MM.1S (cell line): Measurements from ENCODE around the gene SLC51A.

Experiments used
- DNase-seq: peaks from one replicate; pipeline ENCODE4 v3.0.0-alpha.2; 2015
- H2AFZ ChIP-seq: fragments of 300-600 bp; sonication (generic); 2 replicates; pipeline ENCODE4 v1.6.0; 2016; ENCODE audit warnings: antibody characterized with exemption, low read length
- H3F3A ChIP-seq: fragments of 300-600 bp; sonication (generic); 2 replicates; pipeline ENCODE4 v1.6.1; 2016; ENCODE audit warnings: mild to moderate bottlenecking, antibody characterized with exemption, low read length, moderate library complexity, mixed read lengths; ENCODE audit not compliant: insufficient read depth
- H3K27ac ChIP-seq: fragments of 300-600 bp; sonication (generic); 2 replicates; pipeline ENCODE4 v1.5.1; 2016; ENCODE audit warnings: mild to moderate bottlenecking, low read length
- H3K27me3 ChIP-seq: fragments of 300-600 bp; sonication (generic); replicated peaks from 2 replicates; pipeline ENCODE4 v1.6.0; 2016; ENCODE audit warnings: low read length; ENCODE audit not compliant: insufficient read depth
- H3K36me3 ChIP-seq: fragments of 300-600 bp; sonication (generic); replicated peaks from 2 replicates; pipeline ENCODE4 v1.6.1; 2016; ENCODE audit warnings: mild to moderate bottlenecking, low read length, mixed read lengths; ENCODE audit not compliant: insufficient read depth
- H3K4me1 ChIP-seq: fragments of 300-600 bp; sonication (generic); 2 replicates; pipeline ENCODE4 v1.6.1; 2016; ENCODE audit warnings: low read length, mixed read lengths
- H3K4me2 ChIP-seq: fragments of 300-600 bp; sonication (generic); 2 replicates; pipeline ENCODE4 v1.6.0; 2016; ENCODE audit warnings: low read depth, low read length
- H3K4me3 ChIP-seq: fragments of 300-600 bp; sonication (generic); 2 replicates; pipeline ENCODE4 v1.5.1; 2016; ENCODE audit warnings: low read length, mixed read lengths
- H3K79me2 ChIP-seq: fragments of 300-600 bp; sonication (generic); 2 replicates; pipeline ENCODE4 v1.6.1; 2016; ENCODE audit warnings: mixed run types, low read length, mixed read lengths
- H3K9ac ChIP-seq: fragments of 300-600 bp; sonication (generic); 2 replicates; pipeline ENCODE4 v1.6.1; 2016; ENCODE audit warnings: low read length, mixed read lengths
- H3K9me2 ChIP-seq: fragments of 300-600 bp; sonication (generic); replicated peaks from 2 replicates; pipeline ENCODE4 v1.6.1; 2016; ENCODE audit warnings: mild to moderate bottlenecking, low read length, mixed read lengths; ENCODE audit not compliant: insufficient read depth
- H3K9me3 ChIP-seq: fragments of 300-600 bp; sonication (generic); replicated peaks from 2 replicates; pipeline ENCODE4 v1.6.1; 2016; ENCODE audit warnings: mild to moderate bottlenecking, low read length, mixed read lengths; ENCODE audit not compliant: insufficient read depth
- H4K20me1 ChIP-seq: fragments of 300-600 bp; sonication (generic); 2 replicates; pipeline ENCODE4 v1.6.1; 2016; ENCODE audit warnings: mild to moderate bottlenecking, low read length, moderate library complexity, mixed read lengths; ENCODE audit not compliant: insufficient read depth
- CTCF ChIP-seq: fragments of 300-600 bp; sonication (generic); IDR thresholded peaks from 2 replicates; pipeline ENCODE4 v1.5.1; 2016; ENCODE audit warnings: antibody characterized with exemption, low read length, mixed read lengths
- EZH2 ChIP-seq: fragments of 300-600 bp; sonication (generic); optimal IDR thresholded peaks from 2 replicates; pipeline ENCODE3; 2017; ENCODE audit warnings: low read depth, mild to moderate bottlenecking, antibody characterized with exemption, low read length, mixed read lengths
- EZH2phosphoT487 ChIP-seq: fragments of 300-600 bp; sonication (generic); IDR thresholded peaks from 2 replicates; pipeline ENCODE4 v1.6.1; 2018; ENCODE audit warnings: antibody characterized with exemption, low read length

The SLC51A gene

DNA sequence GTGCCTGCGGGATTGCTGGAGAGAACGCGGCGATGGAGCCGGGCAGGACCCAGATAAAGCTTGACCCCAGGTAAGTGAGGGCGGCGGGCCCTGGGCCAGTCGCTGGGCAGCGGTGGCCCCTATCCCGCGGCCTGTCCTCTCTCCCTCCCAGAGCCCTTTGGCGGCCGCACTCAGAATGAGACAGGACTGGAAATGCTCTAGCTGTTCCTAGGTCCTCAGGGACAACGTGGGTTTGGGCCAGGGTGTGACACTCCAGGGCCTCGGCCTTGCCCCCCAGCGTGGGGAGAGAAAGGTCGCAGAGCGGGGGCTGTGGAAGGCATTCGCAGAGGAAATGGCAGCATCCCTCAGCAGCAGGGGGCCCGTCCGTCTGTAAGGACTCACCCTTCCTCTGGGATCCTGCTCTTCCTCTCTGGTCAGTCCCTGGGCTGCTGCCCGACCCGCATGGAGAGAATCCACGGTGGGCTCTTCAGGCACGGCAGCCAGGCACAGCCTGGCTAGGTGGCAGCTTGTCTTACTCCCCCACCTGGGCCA is 412 bp downstream of the SLC51A start:
- Histone ChIP-seq H3K9me2 (no peaks in the 10 kb centered on the region), H3K27ac (no peak overlapping the region), H3K4me1 (peaks cover 9% of the 10 kb centered on the region; the same call in 1 of the 2 replicates), H3F3A (no peaks in the 10 kb centered on the region), H3K36me3 (no peaks in the 10 kb centered on the region), H3K9ac (no peak overlapping the region), H3K9me3 (no peaks in the 10 kb centered on the region), H3K79me2 (no peaks in the 10 kb centered on the region), H3K27me3 (0 out of 2 replicates have a peak, but pooled peaks cover 3% of the 10 kb centered on the region), H4K20me1 (no peaks in the 10 kb centered on the region), H2AFZ (no peak overlapping the region), H3K4me3 (no peak overlapping the region), H3K4me2 (no peak overlapping the region)
- no peak for DNase-seq
- TF ChIP-seq EZH2 (no peak), CTCF (no peak), EZH2phosphoT487 (no peak)

- Histone ChIP-seq H3K79me2 (no peaks in the 10 kb centered on the region), H3K9ac (no peak overlapping the region), H3K4me1 (peaks cover 9% of the 10 kb centered on the region; the same call in 1 of the 2 replicates), H3K9me3 (no peaks in the 10 kb centered on the region), H4K20me1 (no peaks in the 10 kb centered on the region), H2AFZ (no peak overlapping the region), H3K27ac (no peak overlapping the region), H3K9me2 (no peaks in the 10 kb centered on the region), H3F3A (no peaks in the 10 kb centered on the region), H3K4me3 (no peak overlapping the region), H3K4me2 (no peak overlapping the region), H3K36me3 (no peaks in the 10 kb centered on the region), H3K27me3 (0 out of 2 replicates have a peak, but pooled peaks cover 3% of the 10 kb centered on the region)
- TF ChIP-seq CTCF (no peak), EZH2 (no peak), EZH2phosphoT487 (no peak)
- no peak for DNase-seq
Measured at GRCh38 chr3:196217307-196218154, 1.2 kb downstream of the SLC51A start.

DNA sequence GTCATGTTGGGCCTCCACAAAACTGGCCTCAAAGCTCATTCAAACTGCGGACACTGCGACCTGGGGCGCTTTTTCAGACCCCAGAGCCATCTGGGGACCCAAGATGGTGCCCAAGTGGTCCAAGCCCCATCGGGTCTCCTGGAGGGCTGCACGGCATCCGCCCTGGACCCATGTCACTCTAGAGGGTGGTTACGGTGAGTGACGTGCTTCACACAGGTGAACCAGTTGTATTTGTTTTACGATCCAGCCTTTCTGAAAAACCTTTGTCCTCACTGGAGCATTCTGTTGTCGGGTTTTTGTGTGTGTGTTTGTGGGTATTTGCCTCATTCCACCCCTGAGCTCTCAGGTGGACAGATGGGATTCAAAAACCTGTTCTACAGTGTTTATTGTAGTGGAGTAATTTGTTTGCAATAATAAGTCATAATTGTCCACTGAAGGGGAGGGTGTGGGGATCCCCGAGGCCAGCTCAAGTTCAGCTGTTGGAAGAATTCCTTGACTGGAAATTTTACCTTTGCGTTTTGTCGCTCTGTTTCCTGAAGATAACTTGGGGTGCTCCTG is 1.9 kb downstream of the SLC51A start:
- H3K4me2 ChIP-seq: peak overlapping the region; percentile 59; the same call in 1 of the 2 replicates
- no peaks in the 10 kb centered on the region for H3K9me3 ChIP-seq
- no peak overlapping the region for H3K9ac ChIP-seq
- 0 out of 2 replicates have a peak, but pooled peaks cover 3% of the 10 kb centered on the region for H3K27me3 ChIP-seq
- no peaks in the 10 kb centered on the region for H4K20me1 ChIP-seq
- H3K27ac ChIP-seq: no peak overlapping the region
- no peak for TF ChIP-seq CTCF
- no peak for TF ChIP-seq EZH2phosphoT487
- no peak for TF ChIP-seq EZH2
- no peaks in the 10 kb centered on the region for H3F3A ChIP-seq
- peaks cover 9% of the 10 kb centered on the region; the same call in 1 of the 2 replicates for H3K4me1 ChIP-seq
- no peaks in the 10 kb centered on the region for H3K79me2 ChIP-seq
- H3K9me2 ChIP-seq: no peaks in the 10 kb centered on the region
- H2AFZ ChIP-seq: no peak overlapping the region
- H3K4me3 ChIP-seq: no peak overlapping the region
- H3K36me3 ChIP-seq: no peaks in the 10 kb centered on the region
- DNase-seq: no peak
